GM12878 (cell line): ENCODE results near the gene STK26. TPM values are rescaled to one million over a fixed set of nuclear protein-coding genes. Genes with fewer than 3 reads are reported as not detected.

ENCODE experiments used
- ATAC-seq: fragments of 200-7000 bp; cut with Tn5 transposase; 3 replicates; pipeline ENCODE4 v1.9.1; 2020; ENCODE audit warnings: mild to moderate bottlenecking, moderate library complexity
- BruUV-seq: library from RNA; stranded (reverse); fragments of 400-500 nt; replicated peaks from 2 replicates; lab custom pipeline; 2021; lab: Mats Ljungman, UMichigan
- CTCF ChIA-PET: fragments of 300-600 bp; sonication (Branson Sonifier 250); formaldehyde crosslinking; extraction: SDS; loops from one replicate; lab custom pipeline; 2021; ENCODE audit warnings: inconsistent platforms; lab: Yijun Ruan, JAX
- POLR2A ChIA-PET: fragments of 350-600 bp; formaldehyde crosslinking; extraction: SDS; loops from one replicate; lab custom pipeline; 2021; ENCODE audit warnings: inconsistent platforms; lab: Charles Lee
- RAD21 ChIA-PET: fragments of 300-600 bp; sonication (Branson Sonifier 250); formaldehyde crosslinking; loops from one replicate; lab custom pipeline; 2023; ENCODE audit warnings: antibody characterized with exemption; ENCODE audit not compliant: unreplicated experiment; lab: Charles Lee
- SMC1A ChIA-PET: fragments of 300-600 bp; sonication (Branson Sonifier 250); formaldehyde crosslinking; loops from one replicate; lab custom pipeline; 2023; ENCODE audit not compliant: unreplicated experiment, uncharacterized antibody; lab: Charles Lee
- DNase-seq: peaks from one replicate; pipeline ENCODE4 v3.0.0-alpha.2; 2011; ENCODE audit warnings: low read depth, low spot score
- FAIRE-seq: peaks from 3 replicates; lab custom pipeline; 2011; peaks lifted over from hg19 to GRCh38; lab: Jason Lieb, UNC
- H2AFZ ChIP-seq: 2 replicates; pipeline ENCODE4 v1.6.0; 2011; ENCODE audit warnings: low read depth, low read length, control low read depth; ENCODE audit not compliant: control insufficient read depth
- H3K27ac ChIP-seq: 2 replicates; pipeline ENCODE4 v1.5.1; 2011; ENCODE audit warnings: control low read depth; ENCODE audit not compliant: control insufficient read depth, insufficient read depth
- H3K27me3 ChIP-seq, 2 experiments: replicated peaks in 1 of 2; 2 replicates each; pipeline versions ENCODE4 v1.6.0 to v1.6.1; 2011; ENCODE audit warnings: low read length in 1 of 2; ENCODE audit not compliant: control insufficient read depth in 2 of 2, insufficient read depth in 2 of 2
- H3K36me3 ChIP-seq, 2 experiments: 2 replicates each; pipeline ENCODE4 v1.5.1; 2011; ENCODE audit warnings: low read length in 1 of 2; ENCODE audit not compliant: control insufficient read depth in 2 of 2, insufficient read depth in 2 of 2
- H3K4me1 ChIP-seq: 2 replicates; pipeline ENCODE4 v1.6.1; 2011; ENCODE audit warnings: mild to moderate bottlenecking, low read length, moderate library complexity, mixed read lengths; ENCODE audit not compliant: control insufficient read depth, insufficient read depth
- H3K4me2 ChIP-seq: 2 replicates; pipeline ENCODE4 v1.6.0; 2011; ENCODE audit warnings: control low read depth; ENCODE audit not compliant: control insufficient read depth, insufficient read depth
- H3K4me3 ChIP-seq: fragments of 200-600 bp; sonication (generic); 2 replicates; pipeline ENCODE4 v1.5.1; 2016
- H3K79me2 ChIP-seq: 2 replicates; pipeline ENCODE4 v1.6.0; 2011; ENCODE audit warnings: low read length; ENCODE audit not compliant: control insufficient read depth, insufficient read depth
- H3K9ac ChIP-seq: 2 replicates; pipeline ENCODE4 v1.8.0; 2011; ENCODE audit warnings: low read length, control low read depth, mixed read lengths; ENCODE audit not compliant: control insufficient read depth, insufficient read depth
- H3K9me3 ChIP-seq: replicated peaks from 3 replicates; pipeline ENCODE4 v1.5.1; 2011; ENCODE audit warnings: mild to moderate bottlenecking, low read length; ENCODE audit not compliant: control insufficient read depth, insufficient read depth
- H4K20me1 ChIP-seq: 2 replicates; pipeline ENCODE4 v1.6.0; 2011; ENCODE audit not compliant: control insufficient read depth, insufficient read depth
- BACH1 ChIP-seq: fragments of 450-650 bp; IDR thresholded peaks from 2 replicates; pipeline ENCODE4 v1.6.1; 2017; ENCODE audit warnings: mild to moderate bottlenecking, borderline replicate concordance
- CBX3 ChIP-seq: fragments of 200-600 bp; sonication (generic); IDR thresholded peaks from 2 replicates; pipeline ENCODE4 v1.6.1; 2016; ENCODE audit warnings: low read depth, borderline replicate concordance
- IKZF2 ChIP-seq, 2 experiments: fragments of 450-650 bp; IDR thresholded peaks; 2 replicates each; pipeline ENCODE4 v1.6.1; 2017; ENCODE audit warnings: mild to moderate bottlenecking in 2 of 2, moderate library complexity in 2 of 2
- JUNB ChIP-seq: IDR thresholded peaks from 2 replicates; pipeline ENCODE4 v1.6.1; 2016; ENCODE audit warnings: antibody characterized with exemption, mild to moderate bottlenecking
- MEF2A ChIP-seq: IDR thresholded peaks from 2 replicates; pipeline ENCODE4 v1.6.1; 2011; ENCODE audit warnings: low read depth, mild to moderate bottlenecking, low read length, moderate library complexity; ENCODE audit not compliant: insufficient read depth
- RAD51 ChIP-seq: fragments of 450-650 bp; IDR thresholded peaks from 2 replicates; pipeline ENCODE4 v1.6.1; 2016; ENCODE audit warnings: moderate library complexity, mild to moderate bottlenecking, inconsistent platforms
- RELA ChIP-seq: fragments of 450-650 bp; IDR thresholded peaks from 2 replicates; pipeline ENCODE4 v1.8.0; 2014; ENCODE audit warnings: borderline replicate concordance; ENCODE audit not compliant: partially characterized antibody
- RUNX3 ChIP-seq: IDR thresholded peaks from 2 replicates; pipeline ENCODE4 v1.6.1; 2012; ENCODE audit warnings: low read length, inconsistent platforms
- STAT1 ChIP-seq: fragments of 450-650 bp; conservative IDR thresholded peaks from 2 replicates; pipeline ENCODE4 v1.6.1; 2014; ENCODE audit warnings: antibody characterized with exemption, mild to moderate bottlenecking
- TAF1 ChIP-seq: IDR thresholded peaks from 2 replicates; pipeline ENCODE4 v1.6.1; 2011; ENCODE audit warnings: mild to moderate bottlenecking, low read depth, low read length, borderline replicate concordance
- ZNF274 ChIP-seq: IDR thresholded peaks from one replicate; pipeline ENCODE4 v1.8.0; 2011; ENCODE audit not compliant: insufficient read length, insufficient read depth
- WGBS: methylation state at CpG from one replicate; pipeline ENCODE4 v1.1.6; 2016; ENCODE audit warnings: low lambda C conversion rate; ENCODE audit not compliant: insufficient replicate concordance, insufficient coverage; ENCODE audit errors: missing lambda C conversion rate; 5-methylcytosine and 5-hydroxymethylcytosine counted together
- in situ Hi-C: fragments of 300-500 bp; cut with MboI; formaldehyde crosslinking; loops from 9 replicates; pipeline ENCODE4 v1.14.3; 2018; ENCODE audit warnings: mixed read lengths
- intact Hi-C: fragments of 100-400 bp; cut with micrococcal nuclease; formaldehyde crosslinking; loops from one replicate; pipeline ENCODE4 v1.14.2; 2022; ENCODE audit not compliant: unreplicated experiment
- polyA plus RNA-seq, 11 experiments: library from polyadenylated mRNA; depleted of rRNA in 4 of 11; unstranded in 6 of 11; stranded (reverse) in 5 of 11; fragments of >200 nt; fragmentation: Nextera tagmentation in 4 of 11; fragmentation: Illumina TruSeq in 1 of 11; extraction: Ambion mirVana in 4 of 11; extraction: Trizol in 1 of 11; gene quantifications; 1 replicate in 1 of 11; 2 replicates in 10 of 11; pipeline versions ENCODE4 v1.2.1 to v1.2.3, GENCODE V29; 2011 to 2016; ENCODE audit warnings: inconsistent platforms in 2 of 11, missing spikeins in 2 of 11, low read depth in 1 of 11
- total RNA-seq, 4 experiments: library from RNA; depleted of rRNA in 3 of 4; stranded (reverse); fragments of >200 nt in 3 of 4; fragmentation: Illumina TruSeq in 1 of 4; extraction: Trizol in 1 of 4; gene quantifications; 2 replicates each; pipeline versions ENCODE4 v1.2.1 to v1.2.3, GENCODE V29; 2013 to 2021
- TF ChIP-seq, protein P1 (sequence below): fragments of 450-650 bp; IDR thresholded peaks from 2 replicates; pipeline ENCODE4 v1.6.1; 2017; ENCODE audit warnings: mild to moderate bottlenecking, low read depth, inconsistent platforms; ENCODE audit not compliant: poor library complexity, severe bottlenecking

The STK26 gene
- total and polyA plus RNA-seq, 10 of the 15 experiments (the other 5 are each of a cell fraction or from before 2014, with no cell fraction given) = 30.4 to 78.6 (median 58.8) TPM

DNA sequence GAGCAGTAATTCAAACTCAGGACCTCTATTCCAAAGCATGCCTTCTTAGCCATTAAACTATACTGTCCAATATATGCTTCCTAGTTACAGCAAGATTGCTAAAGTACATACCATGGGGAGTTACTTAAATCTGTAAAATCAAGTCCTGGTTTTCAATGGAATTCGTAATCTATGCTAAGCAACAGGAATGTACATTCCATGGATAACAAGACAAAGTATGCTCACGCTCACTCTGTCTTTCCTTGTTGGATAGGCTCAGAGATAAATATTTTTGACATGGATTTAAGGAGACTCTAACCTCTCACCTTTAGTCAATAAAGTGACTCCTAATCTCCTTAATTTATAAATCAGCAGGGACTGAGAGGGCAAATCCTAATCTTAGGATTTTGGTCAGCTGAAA lies 47.3 kb upstream of the STK26 start (continued):
- TF ChIP-seq TAF1 = no peak
- TF ChIP-seq RELA = no peak
- no peak for TF ChIP-seq IKZF2 (IDR thresholded peaks at IDR 0.05)
- TF ChIP-seq MEF2A = no peak
- no peak for TF ChIP-seq STAT1

DNA sequence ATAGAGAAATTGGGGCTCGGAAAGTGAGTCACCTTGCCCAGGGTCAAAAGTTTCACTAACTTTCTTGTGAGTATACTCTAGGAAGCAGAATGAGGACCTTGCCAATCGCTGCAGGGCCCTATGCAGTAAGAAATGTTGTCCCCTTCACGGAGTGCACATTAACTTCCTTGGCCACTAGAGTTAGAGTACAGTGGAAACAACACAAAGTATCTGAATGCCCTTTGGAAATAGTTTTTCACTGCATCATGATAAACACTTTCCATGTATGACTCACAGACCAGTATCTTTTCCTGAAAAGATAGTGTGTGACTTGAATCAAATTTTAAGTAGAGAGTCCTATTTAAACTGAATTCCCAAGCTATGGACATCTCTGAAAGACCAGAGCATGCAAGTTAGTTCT lies 45.5 kb upstream of the STK26 start:
- H3K27ac ChIP-seq = no peak overlapping the region
- H3K36me3 ChIP-seq = no peaks in the 10 kb centered on the region
- ChIA-PET POLR2A (no interaction called here), SMC1A (no interaction called here), CTCF (no interaction called here), RAD21 (no interaction called here)
- no peak overlapping the region for H3K9ac ChIP-seq
- intact Hi-C loops (no loop called here), in situ Hi-C loops (no loop called here)
- H4K20me1 ChIP-seq = no peaks in the 10 kb centered on the region
- FAIRE-seq (no peak), ATAC-seq (no peak), DNase-seq (no peak)
- H3K4me3 ChIP-seq = no peak overlapping the region
- no peaks in the 10 kb centered on the region for H3K27me3 ChIP-seq
- no peaks in the 10 kb centered on the region for H3K9me3 ChIP-seq
- H3K4me2 ChIP-seq = no peak overlapping the region
- no peaks in the 10 kb centered on the region for H3K79me2 ChIP-seq
- no peak for TF ChIP-seq BACH1
- TF ChIP-seq, protein P1, sequence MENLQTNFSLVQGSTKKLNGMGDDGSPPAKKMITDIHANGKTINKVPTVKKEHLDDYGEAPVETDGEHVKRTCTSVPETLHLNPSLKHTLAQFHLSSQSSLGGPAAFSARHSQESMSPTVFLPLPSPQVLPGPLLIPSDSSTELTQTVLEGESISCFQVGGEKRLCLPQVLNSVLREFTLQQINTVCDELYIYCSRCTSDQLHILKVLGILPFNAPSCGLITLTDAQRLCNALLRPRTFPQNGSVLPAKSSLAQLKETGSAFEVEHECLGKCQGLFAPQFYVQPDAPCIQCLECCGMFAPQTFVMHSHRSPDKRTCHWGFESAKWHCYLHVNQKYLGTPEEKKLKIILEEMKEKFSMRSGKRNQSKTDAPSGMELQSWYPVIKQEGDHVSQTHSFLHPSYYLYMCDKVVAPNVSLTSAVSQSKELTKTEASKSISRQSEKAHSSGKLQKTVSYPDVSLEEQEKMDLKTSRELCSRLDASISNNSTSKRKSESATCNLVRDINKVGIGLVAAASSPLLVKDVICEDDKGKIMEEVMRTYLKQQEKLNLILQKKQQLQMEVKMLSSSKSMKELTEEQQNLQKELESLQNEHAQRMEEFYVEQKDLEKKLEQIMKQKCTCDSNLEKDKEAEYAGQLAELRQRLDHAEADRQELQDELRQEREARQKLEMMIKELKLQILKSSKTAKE = no peak
- TF ChIP-seq ZNF274 = no peak
- TF ChIP-seq CBX3 = no peak
- no peak for TF ChIP-seq RAD51
- TF ChIP-seq RUNX3 = no peak
- TF ChIP-seq JUNB = no peak
- 49% methylated on average over 3 of the region's 3 CpGs for WGBS
- H3K4me1 ChIP-seq = no peaks in the 10 kb centered on the region
- H2AFZ ChIP-seq = no peak overlapping the region
- BruUV-seq = no TSS peak
